HG03354 (cell line): ENCODE data around the gene PRKCH.
"Not testable (repeated sequence)": the region's sequence is repeated elsewhere in the genome, so short reads cannot be mapped to it uniquely, and the experiment has no call there.

Experiments
- ATAC-seq: cut with Tn5 transposase; IDR thresholded peaks from one replicate; pipeline ENCODE4 v1.9.1; 2021; ENCODE audit warnings: mild to moderate bottlenecking; ENCODE audit not compliant: unreplicated experiment, poor library complexity, severe bottlenecking

PRKCH gene

DNA sequence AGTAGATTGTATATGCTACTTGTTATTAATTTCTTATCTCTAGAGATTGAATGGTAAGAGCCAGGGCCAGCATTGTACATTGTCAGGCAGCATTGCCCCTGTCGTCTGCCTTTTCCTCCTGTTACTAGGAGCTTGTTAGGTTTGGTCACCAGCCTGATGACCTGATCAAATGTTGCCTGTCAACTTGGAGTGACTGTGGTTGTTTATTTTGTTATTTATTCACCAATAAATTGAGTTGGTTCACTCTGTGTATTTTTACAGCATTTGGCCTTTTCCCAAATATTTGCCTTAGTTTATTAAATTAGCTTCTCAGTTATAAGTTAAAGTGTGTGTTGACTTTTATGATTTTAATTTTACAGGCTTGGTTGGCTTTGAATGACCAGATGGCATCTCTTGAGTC is 88.4 kb downstream of the PRKCH start:
- no peak for ATAC-seq

- not testable (repeated sequence) for ATAC-seq
These were observed 94.6 kb downstream of the PRKCH start for GRCh38 chr14:61415934-61416333.

DNA sequence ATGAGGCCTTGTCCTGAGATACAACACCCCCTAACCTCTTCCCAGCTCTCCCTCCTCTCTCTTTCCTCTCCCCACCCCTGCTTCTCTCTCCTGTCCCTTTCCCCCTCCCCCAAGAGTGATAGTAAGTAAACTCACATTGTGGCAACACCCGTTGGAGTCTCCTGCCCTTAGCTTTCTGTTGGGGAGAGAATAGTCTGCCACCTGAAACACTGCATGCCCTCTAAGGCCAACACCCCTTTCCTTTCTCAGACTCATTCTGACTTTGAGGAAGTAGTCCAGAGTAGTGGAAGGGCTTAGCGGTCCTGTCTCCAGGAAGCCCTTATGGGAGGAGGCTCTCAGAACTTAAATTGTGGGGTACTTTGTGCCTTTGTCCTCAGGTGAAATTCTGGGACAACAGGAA is 95.2 kb downstream of the PRKCH start:
- no peak for ATAC-seq

GRCh38 chr14:61417141-61417540 is 95.8 kb downstream of the PRKCH start:
- no peak for ATAC-seq

- ATAC-seq, result no peak
These were observed 96.6 kb downstream of the PRKCH start for GRCh38 chr14:61417883-61418455.

GRCh38 chr14:61418746-61419145 is 97.4 kb downstream of the PRKCH start:
- no peak for ATAC-seq

DNA sequence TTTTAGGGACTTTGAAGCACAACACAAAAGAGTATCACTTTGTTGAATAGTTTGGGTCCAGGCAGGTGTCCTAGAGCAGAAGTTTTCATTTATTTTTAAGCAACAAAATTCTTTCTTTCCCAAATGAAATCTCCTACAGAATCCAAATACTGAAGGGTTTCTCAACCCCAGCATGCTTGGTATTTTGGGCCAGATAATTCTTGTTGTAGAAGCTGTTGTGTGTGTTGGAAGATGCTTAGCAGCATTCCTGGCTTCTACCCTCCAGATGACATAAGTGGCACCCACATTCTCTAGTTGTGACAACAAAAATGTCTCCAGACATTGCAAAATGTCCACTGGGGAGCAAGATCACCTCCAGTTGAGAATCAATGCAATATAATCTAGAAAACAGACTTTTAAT is 97.8 kb downstream of the PRKCH start:
- ATAC-seq, result no peak

DNA sequence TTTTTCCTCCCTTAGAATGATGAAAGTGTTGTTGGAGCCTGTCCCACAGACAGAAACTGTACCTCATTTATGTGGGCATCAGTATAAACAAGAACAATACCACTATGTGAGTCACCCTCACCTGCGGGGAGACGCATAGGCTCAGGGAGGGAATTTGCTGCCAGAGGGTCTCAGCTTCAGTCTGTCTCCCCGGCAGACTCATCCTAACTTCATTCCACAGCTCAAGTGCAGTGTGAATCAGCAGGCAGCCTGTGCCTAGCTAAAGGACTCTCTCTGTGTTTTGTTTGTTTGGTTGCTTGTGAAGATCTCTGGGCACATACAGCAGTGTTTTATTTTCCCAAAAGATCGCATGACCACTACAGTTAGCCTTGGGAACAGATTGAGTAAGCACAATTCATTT is 98.9 kb downstream of the PRKCH start:
- no peak for ATAC-seq

DNA sequence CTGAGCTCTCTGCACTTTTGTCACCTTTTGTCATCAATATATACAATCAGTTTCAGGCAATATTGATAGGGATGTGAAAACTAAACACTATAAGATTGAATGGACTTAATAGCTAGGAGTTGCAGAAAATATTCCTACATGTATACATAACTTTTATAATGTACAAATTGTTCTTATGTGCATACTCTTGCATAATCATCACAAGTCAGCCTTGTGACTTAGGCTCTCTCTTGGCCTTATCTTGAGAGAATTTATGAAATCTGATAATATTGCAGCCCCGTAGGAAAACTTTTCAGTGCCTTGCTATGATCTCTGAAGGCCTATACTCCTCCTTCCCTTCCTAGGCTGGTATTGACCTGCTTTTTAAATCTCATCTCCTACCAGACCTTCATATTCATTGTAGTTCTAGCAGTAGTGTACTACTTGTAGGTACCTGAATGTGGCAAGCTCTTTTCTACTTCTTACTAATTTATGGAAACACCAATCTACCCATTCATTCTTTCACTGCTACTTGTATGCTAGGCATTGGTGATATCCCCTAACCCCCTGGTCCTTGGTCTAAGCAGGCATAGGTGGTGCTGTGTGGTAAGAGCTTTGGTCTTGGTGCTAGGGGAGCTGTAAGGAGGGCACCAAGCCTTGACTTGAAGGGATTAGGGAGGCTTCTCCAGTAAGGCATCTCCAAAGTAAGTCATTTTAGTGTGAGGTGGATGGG is 100.0 kb downstream of the PRKCH start:
- ATAC-seq, result no peak

DNA sequence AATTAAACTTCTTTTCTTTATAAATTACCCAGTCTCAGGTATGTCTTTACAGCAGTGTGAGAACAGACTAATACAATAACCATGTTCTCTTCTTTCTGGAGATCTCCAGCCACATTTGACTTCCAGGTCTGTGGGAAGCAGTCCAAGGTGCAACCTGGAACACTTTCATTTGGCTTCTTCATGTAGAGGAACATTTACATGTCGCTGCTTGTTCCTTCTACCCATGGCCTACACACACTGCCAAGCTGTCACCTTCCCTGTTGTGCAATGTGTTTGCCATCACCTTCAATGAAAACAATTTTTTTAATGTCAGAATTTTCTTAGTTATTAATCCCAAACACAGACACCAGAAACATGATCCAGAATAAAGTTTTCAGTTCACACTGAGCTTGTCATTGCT is 104.7 kb downstream of the PRKCH start:
- ATAC-seq, result no peak

GRCh38 chr14:61428261-61428660 is 106.9 kb downstream of the PRKCH start:
- ATAC-seq, result no peak

- no peak for ATAC-seq
These were observed 107.9 kb downstream of the PRKCH start for GRCh38 chr14:61429316-61429715.

- ATAC-seq, result no peak
These were observed 108.8 kb downstream of the PRKCH start for GRCh38 chr14:61430066-61430757.

- ATAC-seq, result no peak
These were observed 111.8 kb downstream of the PRKCH start for GRCh38 chr14:61433169-61433568.

- no peak for ATAC-seq
These were observed 112.4 kb downstream of the PRKCH start for GRCh38 chr14:61433828-61434227.

GRCh38 chr14:61434311-61434710 is 112.9 kb downstream of the PRKCH start:
- ATAC-seq, result no peak

- no peak for ATAC-seq
These were observed 114.4 kb downstream of the PRKCH start for GRCh38 chr14:61435563-61436337.

GRCh38 chr14:61437381-61437780 is 116.0 kb downstream of the PRKCH start:
- no peak for ATAC-seq

DNA sequence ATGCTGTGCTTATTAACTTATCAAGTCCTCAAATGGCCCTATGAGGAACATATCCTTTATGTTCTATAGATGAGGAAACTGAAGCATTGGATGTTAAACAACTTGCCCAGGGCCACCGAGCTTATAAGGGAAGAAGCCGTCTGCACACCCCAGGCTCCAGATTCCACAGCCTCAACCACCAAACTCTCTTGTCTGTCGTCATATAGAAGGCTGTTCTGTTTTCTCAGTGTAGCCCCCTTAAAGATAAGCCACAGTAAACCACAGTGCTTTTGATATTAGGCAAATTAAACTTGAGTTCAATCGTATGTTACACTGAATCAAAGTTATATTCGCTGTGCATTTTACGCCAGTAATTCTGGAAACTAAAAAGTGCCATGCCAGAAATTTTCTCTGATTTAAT is 116.7 kb downstream of the PRKCH start:
- no peak for ATAC-seq

DNA sequence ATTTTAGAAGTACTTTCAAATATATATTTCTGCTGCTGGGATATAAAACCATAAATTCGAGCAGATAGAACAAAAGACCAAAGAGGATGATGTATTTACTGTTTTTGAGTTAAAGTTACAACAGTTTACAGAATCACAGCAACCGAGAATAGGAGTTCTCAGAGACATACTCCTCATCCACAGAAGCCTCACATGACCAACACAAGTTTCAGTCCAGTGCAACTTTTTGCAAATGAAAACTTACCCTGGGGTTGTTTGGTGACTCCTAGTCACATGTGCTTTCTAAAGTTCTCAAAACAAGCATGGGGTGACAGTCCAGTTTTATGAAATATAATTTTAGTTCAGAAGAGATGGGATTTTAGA is 117.1 kb downstream of the PRKCH start:
- ATAC-seq, result no peak
